ENCODE data around the gene PTBP2. TPM values are rescaled to one million over a fixed set of nuclear protein-coding genes. Genes with fewer than 3 reads are reported as not detected.

Gene PTBP2
- total RNA-seq, 4 donors from 2014 or later: 24.7 to 630 (median 44.3) TPM

- WGBS, 2 donors (ENCODE audit: low coverage in 1 of 2): 91 to 94% methylated on average over 5 of the region's 5 CpGs
- no peak overlapping the region for H3K4me3 ChIP-seq
- TF ChIP-seq EP300 (IDR thresholded peaks at IDR 0.05; ENCODE audit: low read depth) (no peak), POLR2AphosphoS5 (IDR thresholded peaks at IDR 0.05) (no peak), POLR2A (IDR thresholded peaks at IDR 0.05) (no peak), CTCF (IDR thresholded peaks at IDR 0.05) (no peak)
- no peaks in the 10 kb centered on the region for H3K36me3 ChIP-seq
- in situ Hi-C loops (cut with MboI; ENCODE audit: low pct_ligation_motif_present in 1 of 4, low pct_unique_long_range_greater_than_20kb in 1 of 4, low sequenced_read_pairs in 3 of 4) (no loop called here), intact Hi-C loops (cut with DNase I; ENCODE audit: low total_unique reads) (no loop called here)
- no peaks in the 10 kb centered on the region for H3K9me3 ChIP-seq
- H3K27me3 ChIP-seq: no peaks in the 10 kb centered on the region
- peaks cover 0 to 30% (median 3%) of the 10 kb centered on the region in 4 donors for H3K4me1 ChIP-seq
- H3K27ac ChIP-seq: no peak overlapping the region
- no peak for DNase-seq
These were observed 19.8 kb downstream of the PTBP2 start for GRCh38 chr1:96741335-96741734.

GRCh38 chr1:96746440-96747420, 25.1 kb downstream of the PTBP2 start:
- DNase-seq: no peak
- H3K4me1 ChIP-seq: peaks cover 0 to 30% (median 3%) of the 10 kb centered on the region in 4 donors
- H3K36me3 ChIP-seq: no peaks in the 10 kb centered on the region
- 74 to 94% methylated on average over 3 to 7 of the region's 7 CpGs for WGBS, 2 donors (ENCODE audit: low coverage in 1 of 2)
- H3K4me3 ChIP-seq: no peak overlapping the region
- in situ Hi-C loops (cut with MboI; ENCODE audit: low pct_ligation_motif_present in 1 of 4, low pct_unique_long_range_greater_than_20kb in 1 of 4, low sequenced_read_pairs in 3 of 4) (no loop called here), intact Hi-C loops (cut with DNase I; ENCODE audit: low total_unique reads) (no loop called here)
- H3K27me3 ChIP-seq: no peaks in the 10 kb centered on the region
- no peak for TF ChIP-seq EP300 (IDR thresholded peaks at IDR 0.05; ENCODE audit: low read depth)
- no peaks in the 10 kb centered on the region for H3K9me3 ChIP-seq
- no peak overlapping the region for H3K27ac ChIP-seq

- Histone ChIP-seq H3K27ac (no peak overlapping the region), H3K4me1 (peaks cover 0 to 22% (median 3%) of the 10 kb centered on the region in 4 donors)
- TF ChIP-seq POLR2A (IDR thresholded peaks at IDR 0.05): no peak
- no peak for TF ChIP-seq POLR2AphosphoS5 (IDR thresholded peaks at IDR 0.05)
- no peak for TF ChIP-seq CTCF (IDR thresholded peaks at IDR 0.05)
- TF ChIP-seq EP300 (IDR thresholded peaks at IDR 0.05; ENCODE audit: low read depth): no peak
These were observed 26.0 kb downstream of the PTBP2 start for GRCh38 chr1:96747565-96747964.

GRCh38 chr1:96748078-96748477, 26.5 kb downstream of the PTBP2 start:
- intact Hi-C loops (cut with DNase I; ENCODE audit: low total_unique reads): no loop called here
- 73 to 81% methylated on average over 3 of the region's 3 CpGs for WGBS, 2 donors (ENCODE audit: low coverage in 1 of 2)
- in situ Hi-C loops (cut with MboI; ENCODE audit: low pct_ligation_motif_present in 1 of 4, low pct_unique_long_range_greater_than_20kb in 1 of 4, low sequenced_read_pairs in 3 of 4): no loop called here
- H3K36me3 ChIP-seq: peaks cover 0 to 4% (median 0%) of the 10 kb centered on the region in 4 donors
- H3K4me1 ChIP-seq: peaks cover 0 to 22% (median 3%) of the 10 kb centered on the region in 4 donors
- TF ChIP-seq CTCF (IDR thresholded peaks at IDR 0.05) (no peak), EP300 (IDR thresholded peaks at IDR 0.05; ENCODE audit: low read depth) (no peak), POLR2AphosphoS5 (IDR thresholded peaks at IDR 0.05) (no peak), POLR2A (IDR thresholded peaks at IDR 0.05) (no peak)
- no peak for DNase-seq
- H3K4me3 ChIP-seq: no peak overlapping the region
- H3K9me3 ChIP-seq: no peaks in the 10 kb centered on the region
- no peaks in the 10 kb centered on the region for H3K27me3 ChIP-seq
- no peak overlapping the region for H3K27ac ChIP-seq

More at GRCh38 chr1:96747565-96747964, 26.0 kb downstream of the PTBP2 start:
- 93 to 100% methylated on average over 1 of the region's 1 CpG for WGBS, 2 donors (ENCODE audit: low coverage in 1 of 2)
- intact Hi-C loops (cut with DNase I; ENCODE audit: low total_unique reads) (no loop called here), in situ Hi-C loops (cut with MboI; ENCODE audit: low pct_ligation_motif_present in 1 of 4, low pct_unique_long_range_greater_than_20kb in 1 of 4, low sequenced_read_pairs in 3 of 4) (no loop called here)
- H3K9me3 ChIP-seq: no peaks in the 10 kb centered on the region
- no peaks in the 10 kb centered on the region for H3K27me3 ChIP-seq
- H3K4me3 ChIP-seq: no peak overlapping the region
- peaks cover 0 to under 1% (median 0%) of the 10 kb centered on the region in 4 donors for H3K36me3 ChIP-seq
- DNase-seq: no peak

Measured in transverse colon (tissue), 4 donors.